ENCODE results near the gene CDKN2B-AS1.
"Not testable (repeated sequence)": the region's sequence is repeated elsewhere in the genome, so short reads cannot be mapped to it uniquely, and the experiment has no call there.

Gene CDKN2B-AS1

DNA sequence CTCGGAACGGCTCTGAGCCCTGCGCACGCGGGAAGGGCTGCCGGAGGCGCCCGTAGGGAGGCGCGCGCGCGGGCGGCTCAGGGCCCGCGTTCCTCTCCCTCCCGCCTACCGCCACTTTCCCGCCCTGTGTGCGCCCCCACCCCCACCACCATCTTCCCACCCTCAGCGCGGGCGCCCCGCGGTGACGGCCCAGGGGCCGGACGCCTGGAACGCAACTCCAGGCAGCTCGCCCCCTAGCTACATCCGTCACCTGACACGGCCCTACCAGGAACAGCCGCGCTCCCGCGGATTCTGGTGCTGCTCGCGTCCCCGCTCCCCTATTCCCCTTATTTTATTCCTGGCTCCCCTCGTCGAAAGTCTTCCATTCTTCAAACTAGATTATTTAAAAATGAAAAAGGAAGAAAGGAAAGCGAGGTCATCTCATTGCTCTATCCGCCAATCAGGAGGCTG, at the start of gene CDKN2B-AS1:
Gene CDKN2B-AS1 (plus strand): TSS at position 236 of the 450 bp plus-strand sequence.
- peak in 19 of 56 donors; percentile 12 to 71 (median 29) for DNase-seq

DNA sequence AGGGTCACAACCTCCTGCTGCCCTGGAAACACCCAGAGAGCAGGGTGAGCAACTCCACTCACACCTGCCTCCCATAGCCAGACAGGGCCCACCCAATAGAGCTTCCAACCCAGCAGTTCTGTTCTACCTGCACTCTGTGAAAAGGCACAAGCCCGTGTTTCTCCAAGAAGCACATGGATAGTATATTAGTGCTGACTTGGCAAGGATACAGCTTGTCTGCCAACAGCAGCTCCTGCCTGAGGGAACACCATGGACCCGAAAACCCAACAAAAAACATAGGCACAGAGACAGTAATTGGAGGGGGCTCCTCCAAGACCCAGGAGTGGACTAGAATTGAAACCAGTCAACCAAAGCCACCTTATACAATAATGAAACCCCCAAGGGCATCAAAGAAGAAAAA, 49.0 kb upstream of the CDKN2B-AS1 start:
- no peak for DNase-seq

GRCh38 chr9:21958833-21959232, 35.8 kb upstream of the CDKN2B-AS1 start:
- no peak for DNase-seq

- DNase-seq = not testable (repeated sequence)
Observed at GRCh38 chr9:21959268-21959667, 35.3 kb upstream of the CDKN2B-AS1 start.

DNA sequence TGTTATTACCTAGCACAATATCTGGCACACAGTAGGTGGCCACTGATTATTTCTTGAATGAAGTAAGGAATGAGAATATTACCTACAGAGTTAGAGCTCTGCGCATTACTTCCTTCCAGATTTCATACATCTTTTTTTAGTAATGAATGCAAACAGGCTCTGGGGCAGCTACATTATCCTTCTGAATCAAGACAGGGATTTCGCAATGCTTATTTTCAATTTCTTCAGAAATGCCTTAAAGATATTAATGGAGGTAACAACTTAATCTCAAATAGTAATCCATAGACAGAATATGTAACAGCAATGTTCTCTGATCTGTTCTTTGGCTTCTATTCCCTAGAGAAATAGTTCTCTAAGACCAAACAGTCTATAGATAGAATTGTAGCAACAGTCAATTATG, 33.0 kb upstream of the CDKN2B-AS1 start:
- no peak for DNase-seq

GRCh38 chr9:21964925-21965385, 29.6 kb upstream of the CDKN2B-AS1 start:
- no peak for DNase-seq

- peak in 1 of 56 donors; percentile 12 for DNase-seq
Observed at GRCh38 chr9:21965401-21965951, 29.1 kb upstream of the CDKN2B-AS1 start.

GRCh38 chr9:21966140-21966851, 28.3 kb upstream of the CDKN2B-AS1 start:
- no peak for DNase-seq

DNA sequence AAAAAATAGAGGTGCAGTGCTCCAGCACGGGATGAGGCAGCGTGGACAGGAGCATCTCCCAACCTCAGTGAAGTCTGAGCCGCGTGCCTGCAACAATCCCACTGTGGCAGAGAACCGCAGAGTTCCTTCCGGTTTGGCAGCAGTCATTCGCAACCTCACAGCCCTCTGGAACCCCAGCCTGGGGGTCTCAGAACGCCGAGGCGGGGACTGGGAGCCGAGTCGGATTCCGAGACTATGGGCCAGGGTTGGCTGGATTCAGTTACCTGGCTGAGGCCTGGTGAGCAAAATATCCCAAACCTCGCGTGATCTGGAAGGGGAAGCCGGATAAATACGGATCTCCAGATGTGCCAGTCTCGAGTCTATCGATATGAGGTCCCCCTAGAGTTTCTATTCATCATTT, 27.4 kb upstream of the CDKN2B-AS1 start:
- no peak for DNase-seq

DNA sequence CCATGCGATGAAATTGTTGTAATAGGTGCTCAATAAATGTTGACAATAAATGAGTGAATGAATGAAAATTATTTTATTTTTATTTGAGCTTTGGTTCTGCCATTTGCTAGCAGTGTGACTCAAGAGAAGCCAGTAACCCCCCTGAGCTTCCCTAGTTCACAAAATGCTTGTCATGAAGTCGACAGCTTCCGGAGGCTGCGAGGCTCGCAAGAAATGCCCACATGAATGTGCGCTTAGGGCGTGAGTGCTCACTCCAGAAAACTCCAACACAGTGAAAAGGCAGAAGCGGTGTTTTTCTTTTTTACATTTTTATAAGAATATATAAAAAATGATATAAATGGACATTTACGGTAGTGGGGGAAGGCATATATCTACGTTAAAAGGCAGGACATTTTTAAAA, 26.9 kb upstream of the CDKN2B-AS1 start:
- DNase-seq = no peak

- DNase-seq = no peak
Observed at GRCh38 chr9:21968331-21969010, 26.1 kb upstream of the CDKN2B-AS1 start.

DNA sequence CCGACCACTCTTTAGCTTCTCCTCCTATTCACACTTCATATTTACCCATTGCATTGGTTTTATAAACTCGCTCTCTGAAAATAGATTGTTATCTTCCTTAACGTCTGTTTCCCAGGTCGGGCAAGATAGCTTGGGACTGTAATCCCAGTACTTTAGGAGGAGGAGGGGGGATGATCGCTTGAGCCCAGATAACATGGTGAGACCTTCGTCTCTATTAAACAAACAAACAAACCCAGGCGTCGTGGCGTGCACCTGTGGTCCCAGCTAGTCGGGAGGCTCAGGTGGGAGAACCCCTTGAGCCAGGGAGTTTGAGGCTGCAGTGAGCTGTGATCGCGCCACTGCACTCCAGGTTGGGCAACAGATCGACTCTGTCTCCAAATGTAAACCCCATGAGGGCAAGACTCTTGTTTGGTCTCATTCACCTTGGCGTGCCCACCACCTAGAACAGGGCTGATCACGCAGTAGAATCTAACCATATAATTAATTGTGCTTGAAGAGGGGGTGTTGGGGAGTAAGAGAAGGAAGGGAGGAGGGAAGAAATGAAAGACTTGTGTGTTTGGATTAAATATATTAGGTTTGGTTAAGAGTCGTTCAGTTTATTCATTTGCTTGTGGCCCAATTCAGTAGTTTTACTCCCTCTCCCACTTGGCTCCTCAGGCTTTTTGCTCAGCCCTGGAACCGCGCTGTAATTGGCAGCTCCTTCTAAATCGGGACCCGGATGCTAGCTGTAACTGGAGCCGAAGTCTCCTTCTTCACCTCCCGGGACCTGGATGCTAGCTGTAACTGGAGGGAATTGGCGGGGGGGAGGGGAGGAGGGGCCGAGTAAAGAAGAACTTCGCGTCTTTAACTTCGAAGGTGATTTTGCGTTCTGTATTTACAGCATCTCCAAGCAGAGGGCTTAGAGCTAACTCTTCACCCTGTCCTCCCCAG, 25.3 kb upstream of the CDKN2B-AS1 start:
- no peak for DNase-seq

DNA sequence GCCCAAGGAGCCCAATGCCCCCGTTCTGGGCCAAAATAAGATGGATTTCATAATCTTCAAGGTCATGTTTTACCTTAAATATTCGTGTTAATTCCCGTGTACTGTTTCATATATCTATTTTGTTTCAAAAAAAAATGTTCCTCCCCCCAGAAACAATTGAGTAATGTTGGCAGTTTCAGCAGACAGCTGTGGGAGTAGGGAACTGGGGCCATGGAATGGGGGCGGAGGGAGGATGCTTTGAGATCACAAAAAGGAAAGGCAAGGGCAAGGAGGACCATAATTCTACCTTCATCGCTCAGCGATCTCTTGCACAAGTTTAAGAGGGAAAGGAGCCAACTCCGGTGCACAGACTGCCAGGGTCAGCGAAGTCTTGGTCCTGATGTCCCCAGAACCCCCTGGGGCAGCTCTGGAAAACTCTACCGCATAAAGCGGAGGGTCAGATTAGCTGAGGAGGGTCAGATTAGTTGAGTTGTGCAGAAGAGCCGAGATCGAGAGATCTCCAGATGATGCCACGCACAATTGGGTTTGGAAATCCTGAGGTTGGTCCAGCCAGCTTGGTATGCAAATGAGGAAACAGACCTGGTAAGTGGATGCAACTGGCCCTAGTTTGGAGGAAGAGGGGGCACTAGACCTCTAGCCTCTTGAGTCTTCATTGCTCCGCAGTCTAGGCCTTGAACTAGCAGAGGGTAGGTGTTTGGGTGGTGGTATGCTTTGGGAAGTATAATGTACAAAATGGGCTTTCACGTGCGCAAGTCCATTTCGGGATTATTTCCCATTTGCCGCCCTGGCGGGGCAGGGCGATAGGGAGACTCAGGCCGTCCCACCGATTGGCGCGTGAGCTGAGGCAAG, 24.4 kb upstream of the CDKN2B-AS1 start:
- no peak for DNase-seq

DNA sequence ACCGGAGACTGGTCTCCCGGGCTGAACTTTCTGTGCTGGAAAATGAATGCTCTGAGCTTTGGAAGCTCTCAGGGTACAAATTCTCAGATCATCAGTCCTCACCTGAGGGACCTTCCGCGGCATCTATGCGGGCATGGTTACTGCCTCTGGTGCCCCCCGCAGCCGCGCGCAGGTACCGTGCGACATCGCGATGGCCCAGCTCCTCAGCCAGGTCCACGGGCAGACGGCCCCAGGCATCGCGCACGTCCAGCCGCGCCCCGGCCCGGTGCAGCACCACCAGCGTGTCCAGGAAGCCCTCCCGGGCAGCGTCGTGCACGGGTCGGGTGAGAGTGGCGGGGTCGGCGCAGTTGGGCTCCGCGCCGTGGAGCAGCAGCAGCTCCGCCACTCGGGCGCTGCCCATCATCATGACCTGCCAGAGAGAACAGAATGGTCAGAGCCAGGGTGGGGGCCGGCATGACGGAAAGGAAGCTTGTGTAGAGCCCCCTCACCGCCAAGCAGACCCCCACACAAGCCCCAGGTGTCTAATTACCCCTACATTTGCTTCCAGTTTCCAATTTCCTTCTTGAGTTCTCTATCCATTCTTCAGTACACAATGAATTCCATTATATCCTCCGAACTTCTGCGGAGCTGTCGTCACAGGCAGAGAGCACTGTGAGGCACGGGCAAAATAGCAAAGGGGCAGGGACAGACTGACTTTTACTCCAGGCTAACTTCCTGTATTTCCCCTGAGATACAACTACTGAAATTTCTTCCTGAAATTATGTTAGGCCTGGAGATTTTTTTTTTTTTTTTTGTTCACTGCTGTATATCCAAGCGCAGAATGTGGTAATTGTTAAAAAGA, 23.6 kb upstream of the CDKN2B-AS1 start:
- no peak for DNase-seq

- DNase-seq = no peak
Observed at GRCh38 chr9:21972361-21972760, 22.2 kb upstream of the CDKN2B-AS1 start.

DNA sequence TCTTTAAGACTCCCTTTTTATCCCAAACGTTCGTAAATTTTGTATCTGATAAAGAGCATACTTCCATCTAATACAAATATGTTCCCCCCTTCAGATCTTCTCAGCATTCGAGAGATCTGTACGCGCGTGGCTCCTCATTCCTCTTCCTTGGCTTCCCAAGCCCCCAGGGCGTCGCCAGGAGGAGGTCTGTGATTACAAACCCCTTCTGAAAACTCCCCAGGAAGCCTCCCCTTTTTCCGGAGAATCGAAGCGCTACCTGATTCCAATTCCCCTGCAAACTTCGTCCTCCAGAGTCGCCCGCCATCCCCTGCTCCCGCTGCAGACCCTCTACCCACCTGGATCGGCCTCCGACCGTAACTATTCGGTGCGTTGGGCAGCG, 20.3 kb upstream of the CDKN2B-AS1 start:
- no peak for DNase-seq

GRCh38 chr9:21974722-21975409, 19.7 kb upstream of the CDKN2B-AS1 start:
- peak in 5 of 56 donors; percentile 5 to 38 (median 25) for DNase-seq

DNA sequence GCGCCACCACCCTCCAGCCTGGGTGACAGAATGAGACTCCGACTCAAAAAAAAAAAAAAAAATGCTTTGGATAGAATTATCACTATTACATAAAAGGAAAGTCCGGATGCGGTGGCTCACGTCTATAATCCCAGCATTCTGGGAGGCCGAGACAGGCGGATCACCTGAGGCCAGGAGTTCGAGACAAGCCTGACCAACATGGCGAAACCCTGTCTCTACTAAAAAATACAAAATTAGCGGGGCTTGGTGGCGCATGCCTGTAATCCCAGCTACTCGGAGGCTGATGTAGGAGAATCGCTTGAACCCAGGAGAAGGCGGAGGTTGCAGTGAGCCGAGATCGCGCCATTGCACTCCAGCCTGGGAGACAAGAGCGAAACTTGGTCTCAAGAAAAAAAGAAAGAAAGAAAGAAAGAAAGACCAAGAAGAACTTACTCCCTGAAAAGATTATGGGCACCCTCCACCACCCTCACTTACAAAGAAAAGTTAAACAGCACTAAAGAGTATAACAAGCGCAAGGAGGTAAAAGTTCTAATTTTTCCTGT, 18.2 kb upstream of the CDKN2B-AS1 start:
- no peak for DNase-seq

DNA sequence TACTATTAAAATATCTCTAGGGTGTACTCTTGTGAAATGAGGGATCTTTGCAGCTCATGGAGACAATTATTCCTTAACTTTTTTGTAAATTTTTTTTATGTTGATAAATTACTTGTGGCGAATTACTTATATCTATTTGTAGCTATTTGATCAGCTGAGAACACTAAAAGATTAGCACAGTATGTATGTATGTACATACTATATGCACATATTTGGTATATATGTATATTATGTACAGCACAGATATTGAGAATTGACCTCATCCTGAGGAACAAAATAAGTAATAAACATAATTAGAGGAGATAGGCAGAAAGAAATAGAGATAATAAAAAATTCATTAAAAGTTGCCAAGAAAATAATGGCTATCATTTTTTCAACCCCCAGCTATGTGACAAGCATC, 12.2 kb upstream of the CDKN2B-AS1 start:
- no peak for DNase-seq
